ENCODE results near the gene MYO3B.

DNA sequence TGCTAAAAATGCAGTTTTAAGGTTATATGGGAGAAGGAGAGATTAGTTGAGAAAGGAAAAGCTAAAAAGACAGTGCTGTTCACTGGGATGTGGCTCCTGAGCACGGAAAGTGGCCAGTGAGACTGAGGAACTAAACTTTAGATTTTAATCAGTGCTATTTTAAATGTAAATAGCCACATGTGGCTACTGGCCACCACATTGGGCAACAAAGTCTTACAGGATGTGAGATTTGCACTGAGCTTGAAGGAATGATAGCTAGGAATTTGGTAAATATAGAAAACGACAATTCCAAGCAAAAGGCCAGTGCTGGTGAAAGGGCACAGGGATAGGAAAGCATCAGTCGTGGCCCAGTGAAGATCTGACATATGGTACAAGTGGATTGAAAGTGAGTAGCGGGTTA, 523.1 kb downstream of the MYO3B start:
- no peak for TF ChIP-seq POLR2A (IDR thresholded peaks at IDR 0.05; ENCODE audit: low read length)
- TF ChIP-seq GATA1 (IDR thresholded peaks at IDR 0.05; ENCODE audit: low read depth, low read length): no peak
